GM19025 (cell line): ENCODE measurements around the gene PPP2R5C.
A peak's percentile ranks its signal among the peaks of the same experiment; 100 is the strongest.

Source experiments
- ATAC-seq: cut with Tn5 transposase; IDR thresholded peaks from one replicate; pipeline ENCODE4 v1.9.1; 2021; ENCODE audit warnings: mild to moderate bottlenecking, low read depth, moderate library complexity; ENCODE audit not compliant: unreplicated experiment

Gene PPP2R5C

GRCh38 chr14:101856536-101856935 lies 95.0 kb downstream of the PPP2R5C start:
- ATAC-seq = no peak

- ATAC-seq = no peak
Observed at GRCh38 chr14:101857226-101857625, 95.7 kb downstream of the PPP2R5C start.

GRCh38 chr14:101858791-101859537 lies 97.5 kb downstream of the PPP2R5C start:
- no peak for ATAC-seq

- no peak for ATAC-seq
Observed at GRCh38 chr14:101859538-101859902, 98.0 kb downstream of the PPP2R5C start.

- no peak for ATAC-seq
Observed at GRCh38 chr14:101859958-101860357, 98.4 kb downstream of the PPP2R5C start.

- ATAC-seq = no peak
Observed at GRCh38 chr14:101861464-101861863, 100.0 kb downstream of the PPP2R5C start.

- no peak for ATAC-seq
Observed at GRCh38 chr14:101862177-101862576, 100.7 kb downstream of the PPP2R5C start.

GRCh38 chr14:101862711-101863110 lies 101.2 kb downstream of the PPP2R5C start:
- no peak for ATAC-seq

GRCh38 chr14:101865288-101865687 lies 103.8 kb downstream of the PPP2R5C start:
- no peak for ATAC-seq

GRCh38 chr14:101867854-101868253 lies 106.3 kb downstream of the PPP2R5C start:
- ATAC-seq = no peak

- no peak for ATAC-seq
Observed at GRCh38 chr14:101869217-101869616, 107.7 kb downstream of the PPP2R5C start.

GRCh38 chr14:101870273-101870939 lies 108.9 kb downstream of the PPP2R5C start:
- ATAC-seq = no peak

- ATAC-seq = no peak
Observed at GRCh38 chr14:101872346-101872745, 110.8 kb downstream of the PPP2R5C start.

GRCh38 chr14:101873076-101873825 lies 111.7 kb downstream of the PPP2R5C start:
- ATAC-seq = no peak

GRCh38 chr14:101873991-101874390 lies 112.5 kb downstream of the PPP2R5C start:
- ATAC-seq = no peak

- no peak for ATAC-seq
Observed at GRCh38 chr14:101875041-101875726, 113.7 kb downstream of the PPP2R5C start.

GRCh38 chr14:101875727-101876554 lies 114.4 kb downstream of the PPP2R5C start:
- peak; percentile 21 for ATAC-seq

GRCh38 chr14:101876555-101876938 lies 115.0 kb downstream of the PPP2R5C start:
- ATAC-seq = peak; percentile 75

- ATAC-seq = no peak
Observed at GRCh38 chr14:101877766-101878165, 116.3 kb downstream of the PPP2R5C start.

GRCh38 chr14:101878211-101878821 lies 116.8 kb downstream of the PPP2R5C start:
- ATAC-seq = no peak
